NCI-H2196 treated with DMSO at 0.1 percent for 48 hours (cell line): ENCODE results near the gene SMC2.

ENCODE experiments used
- DNase-seq: peaks from one replicate; lab custom pipeline; 2025; ENCODE audit not compliant: unreplicated experiment; lab: John Stamatoyannopoulos, UW

SMC2 gene

GRCh38 chr9:104093647-104094533 lies at the start of gene SMC2:
SMC2 (plus strand) TSS chr9:104094309; CDS start chr9:104095385, 1,076 bp downstream.
- peak; percentile 89 for DNase-seq

GRCh38 chr9:104068546-104068945 lies 25.6 kb upstream of the SMC2 start:
- no peak for DNase-seq

GRCh38 chr9:104069288-104069687 lies 24.8 kb upstream of the SMC2 start:
- DNase-seq = no peak

GRCh38 chr9:104071589-104071988 lies 22.5 kb upstream of the SMC2 start:
- no peak for DNase-seq

- no peak for DNase-seq
These were observed 20.9 kb upstream of the SMC2 start for GRCh38 chr9:104073098-104073769.

GRCh38 chr9:104073770-104074133 lies 20.4 kb upstream of the SMC2 start:
- DNase-seq = no peak

GRCh38 chr9:104074876-104075275 lies 19.2 kb upstream of the SMC2 start:
- DNase-seq = no peak

- no peak for DNase-seq
These were observed 18.0 kb upstream of the SMC2 start for GRCh38 chr9:104075801-104076753.

- DNase-seq = no peak
These were observed 15.5 kb upstream of the SMC2 start for GRCh38 chr9:104078596-104078995.

GRCh38 chr9:104080983-104081382 lies 13.1 kb upstream of the SMC2 start:
- DNase-seq = no peak

- no peak for DNase-seq
These were observed 11.9 kb upstream of the SMC2 start for GRCh38 chr9:104082168-104082567.

GRCh38 chr9:104085525-104085924 lies 8.6 kb upstream of the SMC2 start:
- no peak for DNase-seq

GRCh38 chr9:104087894-104088293 lies 6.2 kb upstream of the SMC2 start:
- DNase-seq = no peak

GRCh38 chr9:104088416-104088815 lies 5.7 kb upstream of the SMC2 start:
- no peak for DNase-seq

- no peak for DNase-seq
These were observed 3.5 kb upstream of the SMC2 start for GRCh38 chr9:104090578-104090977.

- DNase-seq = no peak
These were observed 3.0 kb upstream of the SMC2 start for GRCh38 chr9:104091116-104091515.

GRCh38 chr9:104091708-104092107 lies 2.4 kb upstream of the SMC2 start:
- DNase-seq = peak; percentile 49

- no peak for DNase-seq
These were observed 1.9 kb upstream of the SMC2 start for GRCh38 chr9:104092192-104092591.

GRCh38 chr9:104092875-104093600 lies 1.1 kb upstream of the SMC2 start:
- no peak for DNase-seq

GRCh38 chr9:104094534-104095015 lies 466 bp downstream of the SMC2 start:
- no peak for DNase-seq
